ENCODE results near the gene LARGE1. TPM values are rescaled to one million over a fixed set of nuclear protein-coding genes. Genes with fewer than 3 reads are reported as not detected.

Gene LARGE1
- total and polyA plus RNA-seq, 2 experiments from 2014 or later, result 21.2 to 23.6 TPM

- no peak overlapping the region for H3K27ac ChIP-seq
- peaks cover 2% of the 10 kb centered on the region for H3K79me2 ChIP-seq
- no peaks in the 10 kb centered on the region for H3K9me2 ChIP-seq (replicated peaks; ENCODE audit: insufficient read depth)
- TF ChIP-seq EZH2 (IDR thresholded peaks at IDR 0.05; ENCODE audit: borderline replicate concordance) (no peak), EZH2phosphoT487 (IDR thresholded peaks at IDR 0.05; ENCODE audit: low read depth, severe bottlenecking, unreplicated experiment) (no peak), CTCF (IDR thresholded peaks at IDR 0.05; ENCODE audit: poor library complexity) (no peak)
- peaks cover 17% of the 10 kb centered on the region for H3K4me1 ChIP-seq (ENCODE audit: insufficient read depth)
- whole genome bisulfite sequencing (ENCODE audit: low lambda C conversion rate, missing lambda C conversion rate), result 97% methylated on average over 22 of the region's 22 CpGs
- no peaks in the 10 kb centered on the region for H4K20me1 ChIP-seq (ENCODE audit: insufficient read depth, poor library complexity, severe bottlenecking)
- H3K27me3 ChIP-seq, result no peaks in the 10 kb centered on the region
- no peak overlapping the region for H2AFZ ChIP-seq
- H3K4me3 ChIP-seq, result no peak overlapping the region
- H3K9me3 ChIP-seq (ENCODE audit: low read depth), result no peaks in the 10 kb centered on the region
- H3K4me2 ChIP-seq, result no peak overlapping the region
- DNase-seq (ENCODE audit: low spot score), result no peak
- H3K36me3 ChIP-seq (replicated peaks; ENCODE audit: insufficient read depth, low read depth), result no peaks in the 10 kb centered on the region
Observed at GRCh38 chr22:33650244-33650643, 270.0 kb downstream of the LARGE1 start.

- Histone ChIP-seq H3K9me2 (replicated peaks; ENCODE audit: insufficient read depth) (no peaks in the 10 kb centered on the region), H2AFZ (no peak overlapping the region), H3K9me3 (ENCODE audit: low read depth) (no peaks in the 10 kb centered on the region), H3K27ac (no peak overlapping the region), H3K36me3 (replicated peaks; ENCODE audit: insufficient read depth, low read depth) (no peaks in the 10 kb centered on the region), H3K4me1 (ENCODE audit: insufficient read depth) (peaks cover 4% of the 10 kb centered on the region), H3K4me3 (no peak overlapping the region), H4K20me1 (ENCODE audit: insufficient read depth, poor library complexity, severe bottlenecking) (no peaks in the 10 kb centered on the region), H3K27me3 (no peaks in the 10 kb centered on the region), H3K4me2 (no peak overlapping the region), H3K79me2 (peaks cover 5% of the 10 kb centered on the region)
- no peak for DNase-seq (ENCODE audit: low spot score)
- TF ChIP-seq EZH2phosphoT487 (IDR thresholded peaks at IDR 0.05; ENCODE audit: low read depth, severe bottlenecking, unreplicated experiment), result no peak
- 94% methylated on average over 3 of the region's 3 CpGs for WGBS (ENCODE audit: low lambda C conversion rate, missing lambda C conversion rate)
Observed at GRCh38 chr22:33648478-33648877, 271.8 kb downstream of the LARGE1 start.

- peaks cover 15% of the 10 kb centered on the region for H3K79me2 ChIP-seq
- WGBS (ENCODE audit: low lambda C conversion rate, missing lambda C conversion rate), result 83% methylated on average over 7 of the region's 7 CpGs
Observed at GRCh38 chr22:33640900-33641299, 279.4 kb downstream of the LARGE1 start.

More at GRCh38 chr22:33640900-33641299, 279.4 kb downstream of the LARGE1 start:
- Histone ChIP-seq H3K9me3 (ENCODE audit: low read depth) (no peaks in the 10 kb centered on the region), H4K20me1 (ENCODE audit: insufficient read depth, poor library complexity, severe bottlenecking) (no peaks in the 10 kb centered on the region), H3K4me3 (no peak overlapping the region), H3K36me3 (replicated peaks; ENCODE audit: insufficient read depth, low read depth) (no peaks in the 10 kb centered on the region), H3K27me3 (no peaks in the 10 kb centered on the region), H2AFZ (no peak overlapping the region), H3K9me2 (replicated peaks; ENCODE audit: insufficient read depth) (no peaks in the 10 kb centered on the region), H3K4me1 (ENCODE audit: insufficient read depth) (no peaks in the 10 kb centered on the region), H3K4me2 (no peak overlapping the region), H3K27ac (no peak overlapping the region)
- TF ChIP-seq CTCF (IDR thresholded peaks at IDR 0.05; ENCODE audit: poor library complexity) (no peak), EZH2phosphoT487 (IDR thresholded peaks at IDR 0.05; ENCODE audit: low read depth, severe bottlenecking, unreplicated experiment) (no peak), EZH2 (IDR thresholded peaks at IDR 0.05; ENCODE audit: borderline replicate concordance) (no peak)
- no peak for DNase-seq (ENCODE audit: low spot score)

All from hepatocyte (in vitro differentiated cells).